GM19099 (cell line): ENCODE results near the gene HOXD11.

ENCODE experiments used
- POLR2A ChIP-seq: IDR thresholded peaks from 3 replicates; pipeline ENCODE4 v1.6.1; 2011; ENCODE audit warnings: low read depth; ENCODE audit not compliant: insufficient read length; ENCODE audit errors: extremely low read depth

Gene HOXD11

GRCh38 chr2:176079285-176079830, 27.7 kb upstream of the HOXD11 start:
- no peak for TF ChIP-seq POLR2A

DNA sequence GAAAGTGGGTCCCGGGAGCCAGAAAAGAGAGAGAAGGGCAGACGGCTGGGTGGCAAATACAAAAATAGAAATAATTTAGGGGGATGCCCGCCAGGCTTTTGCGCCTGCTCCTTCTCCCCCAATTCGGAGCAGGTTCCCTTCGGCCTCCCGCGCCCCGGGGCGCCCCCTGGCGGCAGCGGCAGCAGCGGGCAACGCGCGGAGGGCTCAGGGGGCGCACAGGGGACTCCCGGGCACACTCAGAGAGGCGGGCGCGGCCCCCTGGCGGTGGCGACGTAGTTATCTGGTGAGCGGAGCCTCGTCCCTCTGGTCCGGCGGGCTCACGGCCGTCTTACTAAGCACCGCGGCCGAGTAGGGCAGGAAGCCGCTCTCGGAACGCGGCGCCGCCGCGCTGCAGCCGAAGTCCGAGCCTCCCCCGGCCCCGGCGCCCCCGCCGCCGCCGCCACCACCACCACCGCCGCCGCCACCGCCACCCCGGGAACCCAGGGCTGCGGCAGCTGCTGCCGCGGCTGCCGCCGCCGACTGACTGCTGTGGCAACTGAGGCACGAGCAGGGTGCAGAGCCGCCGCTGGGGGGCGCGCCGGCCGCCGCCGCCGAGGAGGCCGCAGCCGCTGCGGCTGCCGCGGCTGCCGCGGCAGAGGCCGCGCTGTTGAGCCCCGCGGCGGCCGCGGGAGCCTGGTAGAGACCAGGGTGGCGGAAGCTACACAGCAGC, 27.1 kb upstream of the HOXD11 start:
- no peak for TF ChIP-seq POLR2A

DNA sequence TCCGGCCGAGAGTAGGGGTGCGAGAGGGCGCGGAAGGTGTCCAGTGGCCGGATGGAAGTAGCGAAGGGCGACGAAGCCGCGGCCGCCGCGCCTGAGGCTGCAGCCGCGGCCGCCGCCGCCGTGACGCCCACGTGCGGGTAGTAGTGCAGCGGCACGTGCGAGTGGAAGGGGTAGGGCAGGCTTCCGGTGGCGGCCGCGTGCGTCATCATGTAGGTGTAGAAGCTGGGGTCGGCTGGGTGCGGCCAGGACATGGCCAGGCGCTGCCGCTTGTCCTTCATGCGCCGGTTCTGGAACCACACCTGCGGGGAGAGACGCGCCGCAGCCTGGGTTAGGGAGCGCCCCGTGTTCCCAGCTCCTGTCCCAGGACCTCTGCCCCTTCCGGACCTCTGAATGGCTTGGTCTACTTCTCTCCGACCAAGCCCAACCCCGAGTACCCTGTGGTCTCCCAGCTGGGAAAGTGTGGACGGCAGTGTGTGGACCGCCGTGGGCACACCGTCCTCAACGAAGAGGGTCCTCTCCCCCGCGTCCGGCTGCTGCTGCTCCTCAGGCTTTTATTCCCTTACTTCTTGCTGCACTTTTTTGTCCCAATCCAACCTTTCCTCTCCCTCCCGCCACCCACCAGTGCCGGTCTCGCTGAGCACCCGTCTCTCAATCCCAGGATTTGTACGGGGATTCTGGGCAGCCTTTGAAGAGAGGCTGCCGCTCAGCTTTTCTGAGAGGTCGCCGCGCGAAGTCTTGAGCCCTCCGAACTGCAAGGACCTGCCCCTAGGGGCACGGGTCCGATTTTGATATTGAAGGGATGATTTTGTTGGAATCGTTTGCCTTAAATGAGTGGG, 26.3 kb upstream of the HOXD11 start:
- TF ChIP-seq POLR2A, result no peak

DNA sequence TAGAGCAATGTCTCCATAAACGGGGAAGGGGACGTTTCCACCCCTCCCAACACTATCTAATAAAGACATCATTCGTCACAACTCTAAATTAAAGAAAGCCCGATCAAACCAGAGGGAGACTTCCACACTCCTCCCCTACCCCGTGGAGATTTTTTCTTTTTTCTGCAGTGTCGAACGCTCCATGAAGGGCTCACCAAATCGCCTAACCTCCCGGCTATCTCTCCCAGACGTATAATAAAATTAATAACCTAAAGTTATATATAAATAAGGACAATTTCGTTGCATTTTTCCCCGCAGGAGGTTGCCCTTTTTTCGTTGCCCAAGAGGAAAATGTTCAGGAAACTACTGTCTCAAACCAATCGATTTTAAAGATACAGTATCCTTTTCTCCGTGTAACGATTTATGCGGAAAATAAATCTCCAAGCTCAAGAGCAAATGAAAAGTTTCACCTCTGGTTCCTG, 25.7 kb upstream of the HOXD11 start:
- TF ChIP-seq POLR2A, result no peak

- no peak for TF ChIP-seq POLR2A
Measured at GRCh38 chr2:176081837-176082524, 25.1 kb upstream of the HOXD11 start.

GRCh38 chr2:176082525-176082823, 24.6 kb upstream of the HOXD11 start:
- TF ChIP-seq POLR2A, result no peak

DNA sequence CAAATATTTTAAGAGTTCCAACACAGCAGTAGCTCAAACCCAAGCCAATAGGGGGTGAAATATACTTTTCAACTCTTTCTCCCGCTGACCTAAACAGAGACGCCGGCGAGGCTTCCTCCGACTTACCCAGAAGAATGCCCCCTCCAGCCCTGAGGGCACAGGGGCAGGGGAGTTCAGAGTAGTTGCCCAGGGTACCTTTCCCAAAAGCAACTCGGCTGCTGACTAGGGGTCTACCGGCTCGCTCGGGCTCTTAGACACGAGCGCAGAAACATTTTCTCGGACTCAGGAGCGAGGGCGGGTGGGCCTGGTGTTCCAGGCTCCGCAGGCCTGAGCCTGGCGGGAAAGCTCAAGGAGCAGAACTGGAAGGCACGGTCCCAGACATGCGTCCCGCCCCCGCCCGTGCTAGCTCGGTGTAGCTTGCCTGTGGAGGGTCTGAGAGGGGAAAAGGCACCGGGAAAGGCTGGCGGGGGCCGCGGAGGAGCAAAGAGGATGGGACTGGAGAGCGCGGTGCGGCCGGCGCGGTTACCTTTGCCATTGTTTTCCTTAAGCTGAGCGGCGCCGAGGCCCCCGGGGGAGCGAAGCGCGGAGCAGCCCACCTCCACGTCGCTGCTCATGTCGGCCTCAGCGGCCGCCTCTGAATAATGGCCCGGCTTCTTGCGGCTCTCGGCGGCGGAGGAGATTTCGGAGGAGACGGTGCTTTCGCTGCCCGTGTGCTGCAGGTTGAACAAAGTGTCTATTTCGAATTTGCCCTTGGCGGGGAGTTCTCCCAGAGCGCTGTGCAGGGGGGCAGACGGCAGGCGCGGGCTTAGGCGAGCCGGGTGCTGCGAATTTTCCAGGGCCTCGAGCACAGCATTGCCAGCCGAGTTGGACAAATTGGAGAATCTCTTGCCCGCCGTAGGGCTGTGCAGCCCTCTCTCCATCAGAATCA, 24.0 kb upstream of the HOXD11 start:
- no peak for TF ChIP-seq POLR2A

DNA sequence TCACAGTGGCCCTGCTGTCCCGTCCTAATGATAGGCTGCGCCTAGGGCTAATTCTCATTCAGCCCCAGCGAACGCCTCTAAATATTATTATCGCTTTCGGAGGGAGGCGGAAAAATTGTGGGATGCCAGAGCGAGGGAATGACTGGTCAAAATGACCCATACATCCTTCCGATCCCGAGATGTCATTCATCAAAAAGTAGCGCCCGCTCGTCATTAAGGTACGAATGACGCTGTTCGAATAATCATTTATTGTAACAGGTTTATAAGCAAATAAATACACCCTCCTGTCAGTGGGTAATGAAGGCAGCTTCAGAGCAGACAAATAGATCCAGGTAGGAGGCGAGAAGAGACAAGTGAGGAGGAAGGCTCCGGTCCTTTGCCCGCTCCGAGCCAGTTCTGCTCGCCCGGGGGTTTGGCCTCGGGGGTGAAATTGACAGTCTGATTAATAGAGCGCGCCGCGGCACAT, 23.3 kb upstream of the HOXD11 start, which contains the start of gene EVX2:
EVX2 (minus strand) TSS at position 167 of the 466 bp plus-strand sequence. CDS start 186 bp downstream, outside the sequence.
- no peak for TF ChIP-seq POLR2A

DNA sequence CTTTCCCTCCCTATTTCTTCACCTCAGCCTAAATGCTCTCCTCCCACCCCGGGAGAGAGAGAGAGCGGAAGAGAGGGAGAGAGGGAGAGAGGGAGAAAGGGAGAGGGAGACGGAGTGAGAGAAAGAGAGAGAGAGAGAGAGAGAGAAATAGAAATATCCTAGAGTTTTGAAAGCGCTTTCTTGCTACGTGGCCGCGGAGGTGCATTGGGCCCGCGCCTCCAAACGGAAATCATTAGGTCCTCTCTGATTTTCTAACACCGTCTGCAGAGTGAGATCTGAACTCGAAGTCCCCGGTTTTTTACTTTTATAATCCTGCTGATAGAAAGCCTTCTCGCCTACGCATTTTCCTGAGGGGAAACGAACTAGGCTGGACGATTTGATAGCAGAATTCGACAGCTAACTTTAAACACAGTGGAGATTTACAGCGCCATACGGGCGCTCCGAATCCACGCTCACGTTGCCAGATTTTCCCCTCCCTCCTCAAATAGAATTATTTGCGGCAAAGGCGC, 22.4 kb upstream of the HOXD11 start:
- no peak for TF ChIP-seq POLR2A

DNA sequence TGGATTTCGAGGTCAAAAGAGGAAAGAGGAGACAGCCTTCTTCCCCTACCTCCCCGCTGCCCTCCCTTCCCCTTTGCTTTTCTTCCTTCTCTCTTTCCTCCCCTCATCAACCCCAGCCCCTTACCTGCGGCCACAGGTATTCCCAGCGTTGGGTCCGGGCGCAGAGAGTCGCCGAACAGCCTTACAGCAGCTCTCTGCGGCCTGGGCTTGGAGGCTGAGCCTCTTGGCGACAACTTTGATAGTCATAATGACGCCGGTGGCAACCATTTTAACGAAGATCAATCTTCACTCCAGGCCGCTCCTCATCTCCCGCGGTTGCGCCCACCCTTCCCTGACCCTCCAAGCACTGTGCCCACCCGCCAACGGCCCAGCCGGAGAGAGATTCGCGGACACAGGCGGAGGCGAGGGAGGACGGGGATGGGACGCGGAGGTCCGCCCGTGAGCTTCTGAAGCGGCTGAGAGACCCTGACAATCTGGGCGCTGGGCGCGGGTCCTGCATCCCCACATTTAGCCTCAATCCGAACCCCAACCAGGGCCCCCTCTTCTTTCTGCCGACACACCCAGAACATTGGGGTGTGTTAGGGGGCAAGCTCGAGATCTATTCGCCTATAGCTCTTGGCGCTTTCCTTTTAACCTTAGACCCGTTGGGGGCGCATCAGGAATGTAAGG, 21.8 kb upstream of the HOXD11 start:
- no peak for TF ChIP-seq POLR2A

DNA sequence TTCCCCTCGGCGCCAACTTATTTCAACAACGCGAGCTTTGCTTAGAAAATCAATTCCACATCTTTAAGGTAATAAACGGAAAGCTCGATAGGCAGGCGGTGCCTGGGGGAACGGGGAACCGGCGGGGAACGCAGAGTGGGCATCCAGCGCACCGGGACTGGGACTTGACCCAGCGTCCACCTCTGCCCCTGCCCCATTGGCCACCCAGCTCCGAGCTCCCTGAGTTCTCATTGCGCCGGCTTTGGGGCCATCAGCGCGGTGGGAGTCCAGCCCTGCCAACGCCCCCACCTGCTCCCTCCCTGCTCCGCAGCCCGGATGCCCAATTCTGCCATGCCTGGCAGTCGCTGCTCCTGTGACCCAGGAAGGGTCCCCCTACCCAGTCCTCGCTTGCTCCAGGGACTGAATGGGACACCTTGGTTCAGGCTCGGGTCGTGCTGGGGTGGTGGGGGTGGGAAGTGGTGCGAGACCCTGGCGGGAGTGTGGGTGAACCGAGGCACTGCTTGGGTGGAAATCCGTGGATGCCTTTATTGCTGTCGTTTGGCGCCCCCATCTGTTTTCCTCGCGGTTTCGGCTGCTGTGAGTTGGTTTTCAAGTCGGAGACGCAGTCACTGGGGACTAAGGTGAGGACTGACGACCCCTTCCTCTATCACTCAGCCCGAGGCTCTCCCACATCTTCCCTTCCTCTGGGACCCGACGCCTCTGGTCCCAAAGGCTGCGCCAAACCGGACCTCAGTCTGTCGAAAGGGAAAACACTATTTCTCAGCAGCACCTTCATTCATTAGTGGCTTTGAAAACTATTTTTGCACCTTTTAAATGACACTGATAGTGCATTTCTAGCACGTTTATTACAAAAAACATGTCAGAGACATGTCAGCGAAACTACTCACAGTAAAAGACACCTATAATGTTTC, 21.0 kb upstream of the HOXD11 start:
- TF ChIP-seq POLR2A, result no peak

GRCh38 chr2:176087330-176088047, 19.6 kb upstream of the HOXD11 start:
- no peak for TF ChIP-seq POLR2A
